H1 (cell line): Measurements from ENCODE around the gene ASPRV1. TPM values are rescaled to one million over a fixed set of nuclear protein-coding genes. Genes with fewer than 3 reads are reported as not detected.

Experiments used
- CTCF ChIA-PET: fragments of 300-600 bp; sonication (Branson Sonifier 250); formaldehyde crosslinking; loops from one replicate; lab custom pipeline; 2021; ENCODE audit not compliant: partially characterized antibody; lab: Charles Lee
- POLR2A ChIA-PET: fragments of 300-600 bp; sonication (Branson Sonifier 250); formaldehyde crosslinking; loops from one replicate; lab custom pipeline; 2021; ENCODE audit warnings: inconsistent platforms; ENCODE audit not compliant: partially characterized antibody; lab: Charles Lee
- DNase-seq, 2 experiments: peaks; one replicate each; pipeline versions ENCODE4 v3.0.0 to v3.0.0-alpha.2; 2010 to 2022; ENCODE audit warnings: low spot score in 2 of 2, low read depth in 1 of 2, mixed read lengths in 1 of 2
- FAIRE-seq: peaks from 2 replicates; lab custom pipeline; 2011; peaks lifted over from hg19 to GRCh38; lab: Jason Lieb, UNC
- H2AFZ ChIP-seq: 2 replicates; pipeline ENCODE4 v1.8.1; 2012; ENCODE audit warnings: low read length, inconsistent platforms
- H2AK5ac ChIP-seq: 2 replicates; pipeline ENCODE4 v1.6.1; 2013; ENCODE audit warnings: low read depth, low read length
- H2BK120ac ChIP-seq: replicated peaks from 2 replicates; pipeline ENCODE3; 2013; ENCODE audit warnings: low read depth, low read length, inconsistent platforms
- H2BK12ac ChIP-seq: 2 replicates; pipeline ENCODE4 v1.6.1; 2013; ENCODE audit warnings: low read depth, low read length
- H2BK15ac ChIP-seq: 2 replicates; pipeline ENCODE4 v1.6.1; 2013; ENCODE audit warnings: low read length
- H2BK20ac ChIP-seq: 2 replicates; pipeline ENCODE4 v1.6.1; 2013; ENCODE audit warnings: low read length
- H2BK5ac ChIP-seq: 2 replicates; pipeline ENCODE4 v1.6.1; 2013; ENCODE audit warnings: low read depth, low read length
- H3K14ac ChIP-seq: 2 replicates; pipeline ENCODE4 v1.6.1; 2013; ENCODE audit warnings: inconsistent platforms; ENCODE audit not compliant: insufficient read length
- H3K18ac ChIP-seq: 2 replicates; pipeline ENCODE4 v1.6.1; 2013; ENCODE audit warnings: low read length; ENCODE audit errors: extremely low read depth
- H3K23ac ChIP-seq: 2 replicates; pipeline ENCODE4 v1.6.1; 2013; ENCODE audit warnings: inconsistent platforms; ENCODE audit not compliant: insufficient read length
- H3K23me2 ChIP-seq: 2 replicates; pipeline ENCODE4 v1.6.1; 2013; ENCODE audit warnings: low read depth, low read length
- H3K27ac ChIP-seq: 2 replicates; pipeline ENCODE4 v1.6.1; 2011; ENCODE audit warnings: low read depth, low read length, inconsistent platforms
- H3K27me3 ChIP-seq, 4 experiments: replicated peaks in 1 of 4; 1 replicate in 1 of 4; 2 replicates in 3 of 4; pipeline versions ENCODE4 v1.6.1 to v1.8.1; 2011 to 2013; ENCODE audit warnings: low read length in 3 of 4, mild to moderate bottlenecking in 3 of 4, inconsistent platforms in 2 of 4, mixed read lengths in 2 of 4, moderate library complexity in 1 of 4; ENCODE audit not compliant: control insufficient read depth in 3 of 4, insufficient read depth in 3 of 4; ENCODE audit errors: extremely low read depth in 1 of 4
- H3K36me3 ChIP-seq, 4 experiments: 2 replicates each; pipeline versions ENCODE4 v1.6.1 to v1.8.1; 2011 to 2013; ENCODE audit warnings: mild to moderate bottlenecking in 4 of 4, low read length in 3 of 4, moderate library complexity in 2 of 4, control low read depth in 1 of 4, inconsistent platforms in 1 of 4; ENCODE audit not compliant: insufficient read depth in 4 of 4, control insufficient read depth in 2 of 4
- H3K4ac ChIP-seq: replicated peaks from 2 replicates; pipeline ENCODE3; 2013; ENCODE audit warnings: low read length, low read depth, mixed read lengths, inconsistent platforms; ENCODE audit not compliant: insufficient read length
- H3K4me1 ChIP-seq, 4 experiments: replicated peaks in 1 of 4; 1 replicate in 1 of 4; 2 replicates in 3 of 4; pipeline versions ENCODE4 v1.6.1 to v1.8.1; 2011 to 2013; ENCODE audit warnings: low read length in 3 of 4, inconsistent platforms in 2 of 4, mixed read lengths in 1 of 4; ENCODE audit not compliant: insufficient read depth in 4 of 4, control insufficient read depth in 3 of 4
- H3K4me2 ChIP-seq, 2 experiments: 2 replicates each; pipeline versions ENCODE4 v1.6.1 to v1.8.1; 2011 to 2013; ENCODE audit warnings: low read depth in 2 of 2, low read length in 2 of 2, control low read depth in 1 of 2, inconsistent platforms in 1 of 2, mild to moderate bottlenecking in 1 of 2; ENCODE audit not compliant: insufficient read depth in 1 of 2
- H3K4me3 ChIP-seq, 4 experiments: fragments of 200-600, 300-600 bp in 1 of 4; sonication (generic), shearing (Covaris generic), sonication (Bioruptor Twin) in 1 of 4; 2 replicates each; pipeline versions ENCODE4 v1.5.1 to v1.8.1; 2011 to 2016; ENCODE audit warnings: low read length in 4 of 4, low read depth in 3 of 4, control low read depth in 2 of 4, inconsistent platforms in 2 of 4, mild to moderate bottlenecking in 2 of 4, mixed read lengths in 1 of 4, moderate library complexity in 1 of 4; ENCODE audit not compliant: insufficient read depth in 2 of 4; ENCODE audit errors: extremely low read depth in 1 of 4
- H3K56ac ChIP-seq: replicated peaks from 2 replicates; pipeline ENCODE3; 2013; ENCODE audit warnings: low read depth, mild to moderate bottlenecking, mixed read lengths, low read length, inconsistent platforms; ENCODE audit not compliant: insufficient read length
- H3K79me1 ChIP-seq: 2 replicates; pipeline ENCODE4 v1.6.1; 2013; ENCODE audit warnings: low read depth, low read length, control low read depth
- H3K79me2 ChIP-seq, 2 experiments: 2 replicates each; pipeline versions ENCODE4 v1.6.1 to v1.8.1; 2012 to 2013; ENCODE audit warnings: low read length in 2 of 2, mild to moderate bottlenecking in 2 of 2, inconsistent platforms in 1 of 2; ENCODE audit not compliant: insufficient read depth in 2 of 2, control insufficient read depth in 1 of 2
- H3K9ac ChIP-seq, 4 experiments: replicated peaks in 1 of 4; 1 replicate in 1 of 4; 2 replicates in 3 of 4; pipeline versions ENCODE4 v1.6.1 to v1.8.1; 2011 to 2013; ENCODE audit warnings: low read depth in 3 of 4, low read length in 3 of 4, control low read depth in 2 of 4, mild to moderate bottlenecking in 2 of 4, moderate library complexity in 2 of 4, inconsistent platforms in 1 of 4; ENCODE audit errors: extremely low read depth in 1 of 4
- H3K9me3 ChIP-seq, 2 experiments: 2 replicates each; pipeline versions ENCODE4 v1.6.1 to v1.8.1; 2012 to 2013; ENCODE audit warnings: mild to moderate bottlenecking in 2 of 2, moderate library complexity in 2 of 2, control low read depth in 1 of 2, inconsistent platforms in 1 of 2, low read depth in 1 of 2, low read length in 1 of 2, mixed read lengths in 1 of 2; ENCODE audit not compliant: insufficient read depth in 2 of 2
- H4K20me1 ChIP-seq, 2 experiments: replicated peaks in 1 of 2; 2 replicates each; pipeline versions ENCODE3 to v1.8.1; 2011 to 2013; ENCODE audit warnings: inconsistent platforms in 2 of 2, low read length in 2 of 2, mild to moderate bottlenecking in 1 of 2; ENCODE audit not compliant: insufficient read depth in 2 of 2, control insufficient read depth in 1 of 2
- H4K5ac ChIP-seq: 2 replicates; pipeline ENCODE4 v1.6.1; 2013; ENCODE audit warnings: low read length, low read depth, mixed read lengths, inconsistent platforms; ENCODE audit not compliant: insufficient read length
- H4K8ac ChIP-seq: 2 replicates; pipeline ENCODE4 v1.8.0; 2013; ENCODE audit warnings: mild to moderate bottlenecking, moderate library complexity, low read length, inconsistent platforms; ENCODE audit not compliant: insufficient read depth; ENCODE audit errors: extremely low read depth
- H4K91ac ChIP-seq: replicated peaks from 2 replicates; pipeline ENCODE3; 2013; ENCODE audit warnings: low read length, mixed read lengths, inconsistent platforms; ENCODE audit not compliant: insufficient read length
- TCF12 ChIP-seq: IDR thresholded peaks from 2 replicates; pipeline ENCODE4 v1.6.1; 2011; ENCODE audit warnings: low read depth, mild to moderate bottlenecking, low read length
- USF2 ChIP-seq: IDR thresholded peaks from 2 replicates; pipeline ENCODE4 v1.6.1; 2011; ENCODE audit warnings: low read length, improper control_type of control experiment
- WGBS, 2 experiments: shearing (Covaris generic) in 1 of 2; methylation state at CpG; one replicate each; pipeline versions ENCODE4 v1.1.6 to v1.1.7; 2013 to 2015; ENCODE audit warnings: low lambda C conversion rate in 2 of 2, mixed read lengths in 2 of 2, inconsistent platforms in 1 of 2, low coverage in 1 of 2, missing lambda C conversion rate in 1 of 2; ENCODE audit not compliant: insufficient replicate concordance in 2 of 2, insufficient coverage in 1 of 2, insufficient read length in 1 of 2; ENCODE audit errors: extremely low coverage in 1 of 2, missing lambda C conversion rate in 1 of 2; 5-methylcytosine and 5-hydroxymethylcytosine counted together
- polyA plus RNA-seq, 7 experiments: library from polyadenylated mRNA; depleted of rRNA in 3 of 7; stranded (reverse) in 5 of 7; unstranded in 2 of 7; fragments of >200 nt in 5 of 7; fragments of 200-250 nt in 2 of 7; gene quantifications; 1 replicate in 5 of 7; 2 replicates in 1 of 7; 4 replicates in 1 of 7; pipeline versions ENCODE4 v1.2.1 to v1.2.3, GENCODE V29; 2011 to 2013; ENCODE audit warnings: missing spikeins in 2 of 7, mixed read lengths in 2 of 7
- total RNA-seq: library from RNA; stranded (reverse); fragmentation: NEBNext Ultra II Directional; extraction: Animal tissue kit (Norgen Biotek cat#: 25700); gene quantifications from 2 replicates; pipeline ENCODE4 v1.2.1, GENCODE V29; 2021

Gene ASPRV1
- total and polyA plus RNA-seq, 2 of the 8 experiments (the other 6 are each of a cell fraction or from before 2014, with no cell fraction given): 0.59 to 0.95 TPM

- POLR2A ChIA-PET: interaction anchor here (1.0 to 1.9 kb wide), 2 partner anchors 10 to 110 kb away, joined by 3 to 7 read pairs; no protein-coding TSS in a partner anchor
- no peak overlapping the region for H2AK5ac ChIP-seq
- H3K27ac ChIP-seq: no peak overlapping the region
- no peak overlapping the region for H2AFZ ChIP-seq
- H4K20me1 ChIP-seq: no peaks in the 10 kb centered on the region
- H2BK15ac ChIP-seq: no peak overlapping the region
- no peaks in the 10 kb centered on the region for H3K9me3 ChIP-seq
- no peak overlapping the region; a peak in 1 of 7 replicates for H3K9ac ChIP-seq
- no peak overlapping the region for H3K4me3 ChIP-seq
- TF ChIP-seq USF2 (0 out of 2 replicates have a peak, but pooled peaks have one; percentile 17), TCF12 (no peak)
- peaks cover 0 to 4% (median 3%) of the 10 kb centered on the region in 4 experiments; a peak in 4 of 7 replicates for H3K4me1 ChIP-seq
- 0 out of 2 replicates have a peak overlapping the region, but pooled peaks have one; percentile 30 for H2BK5ac ChIP-seq
- H3K36me3 ChIP-seq: no peaks in the 10 kb centered on the region
- H4K8ac ChIP-seq: no peak overlapping the region
- CTCF ChIA-PET: interaction anchor here (0.6 to 1.4 kb wide), 8 partner anchors 8 to 244 kb away, joined by 3 to 5 read pairs (median 3); no protein-coding TSS in a partner anchor
- FAIRE-seq (no peak), DNase-seq (no peak)
- no peak overlapping the region for H3K14ac ChIP-seq
- H3K4me2 ChIP-seq: no peak overlapping the region
- H3K23ac ChIP-seq: no peak overlapping the region
- H3K18ac ChIP-seq: peak overlapping the region; percentile 28; the same call in 1 of the 2 replicates
- H3K79me1 ChIP-seq: no peaks in the 10 kb centered on the region
- H3K79me2 ChIP-seq: no peaks in the 10 kb centered on the region
- no peak overlapping the region for H3K4ac ChIP-seq
- no peak overlapping the region for H2BK12ac ChIP-seq
- no peak overlapping the region for H2BK20ac ChIP-seq
- no peak overlapping the region for H4K5ac ChIP-seq
- no peak overlapping the region for H2BK120ac ChIP-seq
- H3K23me2 ChIP-seq: no peaks in the 10 kb centered on the region
- H3K27me3 ChIP-seq: no peaks in the 10 kb centered on the region
- 84% methylated on average over 12 of the region's 12 CpGs; no CpG with 5 or more reads in 1 of the 2 experiments for WGBS, 2 experiments
- no peak overlapping the region for H3K56ac ChIP-seq
- H4K91ac ChIP-seq: no peak overlapping the region
These were observed 13.9 kb upstream of the ASPRV1 start for GRCh38 chr2:69975136-69975852.
